Vagina (tissue), 2 donors: ENCODE results near the gene HDAC7. TPM values are rescaled to one million over a fixed set of nuclear protein-coding genes. Genes with fewer than 3 reads are reported as not detected.
A peak's percentile ranks its signal among the peaks of the same experiment; 100 is the strongest.

Experiments
- DNase-seq, 2 donors: peaks; one replicate each; pipeline ENCODE4 v3.0.0-alpha.2; 2017; ENCODE audit errors: extremely low spot score in 2 of 2
- H3K27ac ChIP-seq: fragments of 200-600 bp; sonication (generic); one replicate; pipeline ENCODE4 v1.5.1; 2019
- H3K27me3 ChIP-seq: fragments of 200-600 bp; sonication (generic); one replicate; pipeline ENCODE4 v1.5.1; 2019
- H3K36me3 ChIP-seq, 2 donors: fragments of 200-600 bp; sonication (generic); one replicate each; pipeline ENCODE4 v1.5.1; 2017 to 2019
- H3K4me1 ChIP-seq: fragments of 200-600 bp; sonication (generic); one replicate; pipeline ENCODE4 v1.5.1; 2019
- H3K4me3 ChIP-seq, 2 donors: fragments of 200-600 bp; sonication (generic); 1 replicate in 1 of 2; 2 replicates in 1 of 2; pipeline ENCODE4 v1.5.1; 2016 to 2019
- H3K9me3 ChIP-seq: fragments of 200-600 bp; sonication (generic); one replicate; pipeline ENCODE4 v1.5.1; 2019
- POLR2A ChIP-seq, 2 donors: fragments of 450-650 bp; IDR thresholded peaks; one replicate each; pipeline ENCODE4 v1.6.1; 2017; ENCODE audit warnings: antibody characterized with exemption in 2 of 2, mild to moderate bottlenecking in 2 of 2, moderate library complexity in 2 of 2
- POLR2AphosphoS5 ChIP-seq, 2 donors: sonication (generic); formaldehyde crosslinking; IDR thresholded peaks; one replicate each; pipeline ENCODE4 v1.9.0; 2017; ENCODE audit warnings: antibody characterized with exemption in 2 of 2, mild to moderate bottlenecking in 2 of 2, low read depth in 1 of 2; ENCODE audit not compliant: insufficient read depth in 1 of 2
- intact Hi-C: fragments of 100-400 bp; cut with DNase I; formaldehyde crosslinking; loops from one replicate; pipeline ENCODE4 v1.15.1; 2023
- total RNA-seq: library from RNA; depleted of rRNA; stranded (reverse); fragments of >200 nt; gene quantifications from one replicate; pipeline ENCODE4 v1.2.3, GENCODE V29; 2016
- TF ChIP-seq, protein P1 (sequence below), 3 experiments: fragments of 450-650 bp in 2 of 3; fragments of 200-600 bp in 1 of 3; sonication (generic) in 1 of 3; IDR thresholded peaks; one replicate each; pipeline ENCODE4 v1.5.1; 2017 to 2019; ENCODE audit warnings: antibody characterized with exemption in 3 of 3, mild to moderate bottlenecking in 2 of 3, moderate library complexity in 2 of 3

HDAC7 gene
- total RNA-seq, 1 donor from 2014 or later: 67.0 TPM

GRCh38 chr12:47752552-47752951 lies 67.2 kb downstream of the HDAC7 start:
- no peak for DNase-seq
- peaks cover 0 to 8% of the 10 kb centered on the region in 2 donors for H3K36me3 ChIP-seq
- no peak overlapping the region for H3K4me3 ChIP-seq
- no peaks in the 10 kb centered on the region for H3K27me3 ChIP-seq
- H3K27ac ChIP-seq: peak overlapping the region; percentile 66
- intact Hi-C loops: no loop called here
- no peak for TF ChIP-seq POLR2A (IDR thresholded peaks at IDR 0.05)
- peak in 1 of 2 donors; percentile 59 for TF ChIP-seq POLR2AphosphoS5 (IDR thresholded peaks at IDR 0.05; ENCODE audit: insufficient read depth in 1 of 2, low read depth in 1 of 2)
- no peaks in the 10 kb centered on the region for H3K9me3 ChIP-seq
- peaks cover 59% of the 10 kb centered on the region for H3K4me1 ChIP-seq

- H3K4me3 ChIP-seq: no peak overlapping the region
- H3K9me3 ChIP-seq: no peaks in the 10 kb centered on the region
- DNase-seq: no peak
- H3K4me1 ChIP-seq: peaks cover 55% of the 10 kb centered on the region
- no peaks in the 10 kb centered on the region for H3K27me3 ChIP-seq
- H3K36me3 ChIP-seq: peaks cover 0 to 8% of the 10 kb centered on the region in 2 donors
- intact Hi-C loops: no loop called here
- H3K27ac ChIP-seq: peak overlapping the region; percentile 66
- TF ChIP-seq POLR2A (IDR thresholded peaks at IDR 0.05) (no peak), POLR2AphosphoS5 (IDR thresholded peaks at IDR 0.05; ENCODE audit: insufficient read depth in 1 of 2, low read depth in 1 of 2) (no peak)
- TF ChIP-seq, protein P1, sequence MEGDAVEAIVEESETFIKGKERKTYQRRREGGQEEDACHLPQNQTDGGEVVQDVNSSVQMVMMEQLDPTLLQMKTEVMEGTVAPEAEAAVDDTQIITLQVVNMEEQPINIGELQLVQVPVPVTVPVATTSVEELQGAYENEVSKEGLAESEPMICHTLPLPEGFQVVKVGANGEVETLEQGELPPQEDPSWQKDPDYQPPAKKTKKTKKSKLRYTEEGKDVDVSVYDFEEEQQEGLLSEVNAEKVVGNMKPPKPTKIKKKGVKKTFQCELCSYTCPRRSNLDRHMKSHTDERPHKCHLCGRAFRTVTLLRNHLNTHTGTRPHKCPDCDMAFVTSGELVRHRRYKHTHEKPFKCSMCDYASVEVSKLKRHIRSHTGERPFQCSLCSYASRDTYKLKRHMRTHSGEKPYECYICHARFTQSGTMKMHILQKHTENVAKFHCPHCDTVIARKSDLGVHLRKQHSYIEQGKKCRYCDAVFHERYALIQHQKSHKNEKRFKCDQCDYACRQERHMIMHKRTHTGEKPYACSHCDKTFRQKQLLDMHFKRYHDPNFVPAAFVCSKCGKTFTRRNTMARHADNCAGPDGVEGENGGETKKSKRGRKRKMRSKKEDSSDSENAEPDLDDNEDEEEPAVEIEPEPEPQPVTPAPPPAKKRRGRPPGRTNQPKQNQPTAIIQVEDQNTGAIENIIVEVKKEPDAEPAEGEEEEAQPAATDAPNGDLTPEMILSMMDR (IDR thresholded peaks at IDR 0.05): no peak
Observed at GRCh38 chr12:47752121-47752520, 67.6 kb downstream of the HDAC7 start.

GRCh38 chr12:47751561-47751960 lies 68.1 kb downstream of the HDAC7 start:
- peaks cover 53% of the 10 kb centered on the region for H3K4me1 ChIP-seq
- no peaks in the 10 kb centered on the region for H3K27me3 ChIP-seq
- H3K4me3 ChIP-seq: no peak overlapping the region
- peak overlapping the region; percentile 66 for H3K27ac ChIP-seq
- no peak for DNase-seq
- intact Hi-C loops: no loop called here
- no peaks in the 10 kb centered on the region for H3K9me3 ChIP-seq
- TF ChIP-seq, protein P1 (IDR thresholded peaks at IDR 0.05): no peak
- H3K36me3 ChIP-seq: peaks cover 0 to 8% of the 10 kb centered on the region in 2 donors

DNA sequence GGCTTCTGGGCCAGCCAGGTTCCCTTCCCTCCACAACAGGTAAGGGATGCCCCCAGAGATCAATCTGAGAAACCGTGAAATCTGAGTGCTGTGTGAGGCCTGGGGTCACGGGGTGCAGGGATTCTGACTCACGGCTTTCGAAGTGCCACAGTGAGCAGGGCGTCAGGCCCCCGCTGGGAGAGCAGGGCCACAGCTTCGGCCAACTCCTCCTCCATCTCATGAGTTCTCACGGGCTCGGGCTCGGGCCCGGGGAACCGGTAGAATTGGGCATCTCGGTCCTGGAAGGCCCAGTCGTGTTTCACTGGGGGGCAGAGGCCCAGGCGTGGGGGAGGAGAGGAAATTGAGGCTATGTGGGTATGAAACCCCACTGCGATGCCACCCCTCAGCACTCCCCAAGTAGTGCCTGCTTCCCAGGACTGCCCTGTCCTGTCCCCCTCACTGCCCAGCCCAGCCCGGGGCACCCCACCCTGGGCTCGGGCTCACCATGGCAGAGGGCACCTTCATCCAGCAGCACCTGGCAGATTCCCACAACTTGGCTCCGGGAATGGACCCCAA lies 68.7 kb downstream of the HDAC7 start:
- no peaks in the 10 kb centered on the region for H3K9me3 ChIP-seq
- no peak overlapping the region for H3K4me3 ChIP-seq
- TF ChIP-seq POLR2AphosphoS5 (IDR thresholded peaks at IDR 0.05; ENCODE audit: insufficient read depth in 1 of 2, low read depth in 1 of 2): no peak
- no peak for TF ChIP-seq POLR2A (IDR thresholded peaks at IDR 0.05)
- TF ChIP-seq, protein P1 (IDR thresholded peaks at IDR 0.05): no peak
- peak overlapping the region; percentile 66 for H3K27ac ChIP-seq
- H3K27me3 ChIP-seq: no peaks in the 10 kb centered on the region
- no peak for DNase-seq
- H3K4me1 ChIP-seq: peaks cover 49% of the 10 kb centered on the region
- peaks cover 0 to 8% of the 10 kb centered on the region in 2 donors for H3K36me3 ChIP-seq
- intact Hi-C loops: no loop called here

DNA sequence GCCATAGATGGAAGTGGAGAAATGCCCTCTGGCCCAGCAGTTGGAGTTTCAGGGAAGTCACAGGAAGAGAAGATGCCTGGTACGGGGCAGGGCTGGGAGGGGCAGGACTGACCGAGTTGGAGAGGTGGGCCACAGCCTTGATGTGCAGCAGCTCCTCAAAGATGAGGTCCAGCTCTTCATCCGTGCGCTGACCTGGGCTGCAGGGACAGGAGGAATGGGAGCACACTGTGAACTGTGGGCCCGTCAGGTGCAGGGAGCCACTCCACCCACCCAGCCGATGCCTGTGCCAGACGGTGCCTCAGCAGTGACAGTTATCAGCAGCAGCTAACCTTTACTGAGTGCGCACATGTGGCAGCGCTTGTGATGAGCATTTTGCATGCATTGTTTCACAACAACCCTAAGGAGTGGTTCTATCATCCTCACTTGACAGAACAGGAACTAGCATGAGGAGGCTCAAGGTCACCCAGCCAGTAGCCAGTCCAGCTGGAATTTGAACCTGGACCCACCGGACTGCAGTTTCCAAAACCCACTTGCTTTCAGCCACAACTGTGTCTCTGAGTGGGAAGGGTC lies 69.4 kb downstream of the HDAC7 start:
- intact Hi-C loops: no loop called here
- H3K9me3 ChIP-seq: no peaks in the 10 kb centered on the region
- H3K27ac ChIP-seq: no peak overlapping the region
- no peak for DNase-seq
- peaks cover 42% of the 10 kb centered on the region for H3K4me1 ChIP-seq
- H3K36me3 ChIP-seq: peaks cover 0 to 8% of the 10 kb centered on the region in 2 donors
- TF ChIP-seq, protein P1 (IDR thresholded peaks at IDR 0.05): no peak
- TF ChIP-seq POLR2A (IDR thresholded peaks at IDR 0.05) (no peak), POLR2AphosphoS5 (IDR thresholded peaks at IDR 0.05; ENCODE audit: insufficient read depth in 1 of 2, low read depth in 1 of 2) (no peak)
- no peak overlapping the region for H3K4me3 ChIP-seq
- H3K27me3 ChIP-seq: no peaks in the 10 kb centered on the region
